Posterior vena cava (tissue), 2 donors: ENCODE measurements around the gene NUTM2D. TPM values are rescaled to one million over a fixed set of nuclear protein-coding genes. Genes with fewer than 3 reads are reported as not detected.
"Not testable (repeated sequence)": the region's sequence is repeated elsewhere in the genome, so short reads cannot be mapped to it uniquely, and the experiment has no call there.

Source experiments
- DNase-seq: peaks from one replicate; pipeline ENCODE4 v3.0.0-alpha.2; 2020; ENCODE audit warnings: low spot score
- intact Hi-C, 2 donors: fragments of 100-400 bp; cut with DNase I; formaldehyde crosslinking; loops; one replicate each; pipeline versions ENCODE4 v1.14.1 to v1.14.2; 2022 to 2023
- total RNA-seq, 2 donors: library from RNA; stranded (reverse); fragmentation: NEBNext Ultra II Directional; extraction: Animal tissue kit (Norgen Biotek cat#: 25700); gene quantifications; one replicate each; pipeline ENCODE4 v1.2.1, GENCODE V29; 2021
- donor health status: DM: yes; HTN: yes; CAD: no.
- donor health status: DM: yes; HTN: yes; CAD: no.

NUTM2D gene
- total RNA-seq, 2 donors from 2014 or later, result 2.1 to 4.6 TPM

GRCh38 chr10:87369514-87370112 lies 12.1 kb downstream of the NUTM2D start:
- DNase-seq, intact Hi-C loops: not testable (repeated sequence)

GRCh38 chr10:87374091-87374490 lies 16.5 kb downstream of the NUTM2D start:
- DNase-seq, result not testable (repeated sequence)

DNA sequence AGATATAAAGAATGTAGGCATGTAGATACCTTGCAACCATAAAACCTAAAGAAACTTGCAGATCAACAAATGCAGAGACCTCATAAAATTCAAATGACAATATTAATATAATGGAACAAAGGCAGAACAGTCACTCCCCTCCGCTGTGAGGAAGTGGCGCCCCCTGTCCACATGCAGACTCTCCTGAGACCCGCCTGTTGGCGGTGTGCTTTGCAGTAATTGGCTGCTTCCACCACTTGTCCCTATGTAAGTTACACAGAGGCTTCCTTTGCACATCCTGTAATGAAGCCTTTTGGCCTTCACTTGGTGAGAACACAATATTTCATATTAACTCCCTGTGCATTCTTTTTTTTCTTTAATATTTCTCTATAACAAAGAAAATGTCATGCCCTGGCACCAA lies 21.6 kb downstream of the NUTM2D start:
- DNase-seq, intact Hi-C loops: not testable (repeated sequence)

More at GRCh38 chr10:87374091-87374490, 16.5 kb downstream of the NUTM2D start:
- intact Hi-C loops, result not testable (repeated sequence)

- DNase-seq, intact Hi-C loops: not testable (repeated sequence)
Measured at GRCh38 chr10:87383149-87383857, 25.8 kb downstream of the NUTM2D start.

DNA sequence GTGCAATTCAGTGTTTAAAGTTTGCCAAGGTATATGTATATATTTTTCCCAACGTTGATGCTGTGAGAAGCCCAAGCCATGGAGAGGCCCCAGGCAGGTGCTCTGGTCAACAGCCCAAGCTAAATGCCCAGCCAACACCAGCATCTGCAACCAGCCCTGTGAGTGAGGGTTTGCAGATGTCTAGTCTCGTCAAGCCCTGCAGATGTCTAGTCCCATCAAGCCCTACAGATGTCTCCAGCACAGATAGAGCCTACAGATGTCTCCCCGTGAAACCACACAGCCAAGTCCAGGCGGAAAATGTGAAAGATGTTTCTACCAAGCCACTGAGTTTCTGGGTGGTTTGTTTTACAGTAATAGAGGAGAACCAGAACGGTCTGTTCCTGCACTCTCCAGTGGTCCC lies 26.7 kb downstream of the NUTM2D start:
- DNase-seq, intact Hi-C loops: not testable (repeated sequence)

- DNase-seq, intact Hi-C loops: not testable (repeated sequence)
Measured at GRCh38 chr10:87385762-87386360, 28.3 kb downstream of the NUTM2D start.

DNA sequence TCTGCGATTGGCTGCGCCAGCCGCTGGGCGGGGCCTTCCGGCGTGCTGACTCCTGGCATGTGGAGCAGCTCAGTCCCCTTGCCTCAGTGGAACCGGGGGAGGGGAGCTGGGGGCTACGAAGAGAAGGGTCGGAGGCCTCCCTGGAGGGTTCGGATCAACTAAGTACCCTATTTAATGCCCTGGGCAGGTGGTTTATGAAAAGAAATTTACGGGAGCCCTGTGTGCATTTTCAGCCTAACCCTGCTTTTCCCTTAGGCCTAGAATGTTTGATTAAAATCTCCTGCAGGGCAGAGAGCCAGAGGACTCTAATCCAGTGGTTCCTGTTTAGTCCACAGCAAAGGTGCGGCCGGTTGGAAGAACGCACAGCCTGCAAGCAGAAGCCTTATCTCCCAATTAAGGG lies 33.8 kb downstream of the NUTM2D start:
- intact Hi-C loops, DNase-seq: not testable (repeated sequence)

DNA sequence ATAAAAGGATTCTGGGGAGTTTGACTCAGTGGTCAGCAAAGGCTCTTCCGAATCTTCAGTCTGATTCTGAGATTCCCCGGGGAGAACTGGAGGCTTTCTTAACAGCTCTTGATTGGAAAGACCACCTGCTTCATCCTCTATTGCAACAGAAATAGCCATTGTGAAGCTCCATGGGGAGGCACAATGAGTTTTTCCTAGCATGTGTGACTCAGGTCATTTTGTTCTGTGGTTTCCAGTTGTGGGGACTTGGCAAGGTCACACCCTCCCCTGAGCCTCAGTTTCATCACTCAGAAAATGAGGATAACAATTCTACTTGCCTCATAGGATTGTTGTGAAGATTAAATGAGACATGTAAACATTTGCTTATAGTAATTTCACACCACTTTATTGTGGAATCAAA lies 38.7 kb downstream of the NUTM2D start:
- DNase-seq, intact Hi-C loops: not testable (repeated sequence)

DNA sequence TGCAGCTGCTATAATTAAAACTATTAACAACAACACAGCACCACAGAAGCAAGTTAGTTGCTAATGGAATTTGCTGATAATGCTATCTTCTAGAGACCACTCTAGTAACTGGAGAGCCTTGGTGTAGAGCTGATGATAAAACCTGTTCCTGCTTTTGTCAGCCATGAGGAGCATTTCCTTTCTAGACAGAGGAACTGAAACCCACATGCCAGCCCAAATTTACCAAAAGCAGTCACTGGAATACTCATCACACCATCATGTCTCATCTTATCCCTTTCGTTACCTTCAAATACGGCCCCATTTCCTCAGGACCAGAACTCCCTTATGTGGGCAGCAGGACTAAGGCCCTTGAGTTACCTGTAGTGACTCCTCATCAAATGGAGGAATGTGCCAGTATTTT lies 40.9 kb downstream of the NUTM2D start:
- intact Hi-C loops, DNase-seq: not testable (repeated sequence)

GRCh38 chr10:87407516-87408467 lies 50.2 kb downstream of the NUTM2D start:
- intact Hi-C loops, DNase-seq: not testable (repeated sequence)

- intact Hi-C loops, DNase-seq: not testable (repeated sequence)
Measured at GRCh38 chr10:87413921-87414320, 56.4 kb downstream of the NUTM2D start.

Other genes with a start within 250 kb of the NUTM2D start
- gene NUTM2A, start 132.3 kb upstream of the NUTM2D start, total RNA-seq, result under 1 TPM; 0.46 to 0.86 TPM
- 10 to 100 TPM; 10.2 to 11.1 TPM for gene MINPP1, start 147.1 kb downstream of the NUTM2D start, total RNA-seq